Muscle of arm (tissue), 14 donors: ENCODE data around the gene IFT57. TPM values are rescaled to one million over a fixed set of nuclear protein-coding genes. Genes with fewer than 3 reads are reported as not detected.
"Not testable (repeated sequence)": the region's sequence is repeated elsewhere in the genome, so short reads cannot be mapped to it uniquely, and the experiment has no call there.

Experiments
- DNase-seq: peaks from one replicate; pipeline ENCODE4 v3.0.0-alpha.2; 2013
- long read RNA-seq, 11 donors: transcript quantifications; one replicate each; lab custom pipeline, GENCODE V29; 2026
- polyA plus RNA-seq, 12 donors: library from polyadenylated mRNA; unstranded; fragments of 120-200 nt; gene quantifications; one replicate each; pipeline ENCODE4 v1.2.1, GENCODE V29; 2013; ENCODE audit not compliant: insufficient read length in 12 of 12

Gene IFT57
- 10 to 100 TPM in 11 of 12 donors, not detected in 1; 24.2 to 46.8 (median 29.2) TPM for polyA plus RNA-seq
- long read RNA-seq, donor 1, partial matches to known transcripts = 15 of 20 reads
- long read RNA-seq, donor 1, other reads (novel, unspliced or antisense) = 0 of 20 reads
- long read RNA-seq, donor 2, transcript IFT57-201 (11 exons, 3,203 nt) = major isoform, 9 of 11 reads
- long read RNA-seq, donor 2, partial matches to known transcripts = 0 of 11 reads
- long read RNA-seq, donor 2, other reads (novel, unspliced or antisense) = 0 of 11 reads
- long read RNA-seq, donor 3, partial matches to known transcripts = 0 of 5 reads
- long read RNA-seq, donor 3, other reads (novel, unspliced or antisense) = 0 of 5 reads
- long read RNA-seq, donor 4, partial matches to known transcripts = 0 of 2 reads
- long read RNA-seq, donor 4, other reads (novel, unspliced or antisense) = 0 of 2 reads
- long read RNA-seq, donor 5, partial matches to known transcripts = 0 of 6 reads
- long read RNA-seq, donor 5, other reads (novel, unspliced or antisense) = 0 of 6 reads
- long read RNA-seq, donor 6, transcript IFT57-201 (11 exons, 3,203 nt) = major isoform, 5 of 6 reads
- long read RNA-seq, donor 6, partial matches to known transcripts = 0 of 6 reads
- long read RNA-seq, donor 6, other reads (novel, unspliced or antisense) = 0 of 6 reads
- long read RNA-seq, donor 7, partial matches to known transcripts = 0 of 3 reads
- long read RNA-seq, donor 7, other reads (novel, unspliced or antisense) = 0 of 3 reads
- long read RNA-seq, donor 8, transcript IFT57-201 (11 exons, 3,203 nt) = major isoform, 8 of 8 reads
- long read RNA-seq, donor 8, partial matches to known transcripts = 0 of 8 reads
- long read RNA-seq, donor 8, other reads (novel, unspliced or antisense) = 0 of 8 reads
- long read RNA-seq, donor 9, transcript IFT57-201 (11 exons, 3,203 nt) = major isoform, 5 of 6 reads
- long read RNA-seq, donor 9, partial matches to known transcripts = 0 of 6 reads
- long read RNA-seq, donor 9, other reads (novel, unspliced or antisense) = 0 of 6 reads
- long read RNA-seq, donor 10, transcript IFT57-201 (11 exons, 3,203 nt) = major isoform, 10 of 10 reads
- long read RNA-seq, donor 10, partial matches to known transcripts = 0 of 10 reads
- long read RNA-seq, donor 10, other reads (novel, unspliced or antisense) = 0 of 10 reads
- long read RNA-seq, donor 11, partial matches to known transcripts = 11 of 16 reads
- long read RNA-seq, donor 11, other reads (novel, unspliced or antisense) = 0 of 16 reads

- peak; percentile 99 for DNase-seq
These were observed at the start of gene IFT57 for GRCh38 chr3:108221911-108222852. Gene IFT57, minus strand, starts transcription at chr3:108222424. Its CDS starts 102 bp downstream, at chr3:108222322.

GRCh38 chr3:108271626-108272025 is 49.4 kb upstream of the IFT57 start:
- DNase-seq = no peak

- DNase-seq = not testable (repeated sequence)
These were observed 46.0 kb upstream of the IFT57 start for GRCh38 chr3:108268235-108268634.

- DNase-seq = not testable (repeated sequence)
These were observed 42.5 kb upstream of the IFT57 start for GRCh38 chr3:108264534-108265298.

GRCh38 chr3:108255131-108255530 is 32.9 kb upstream of the IFT57 start:
- DNase-seq = no peak

GRCh38 chr3:108251844-108252243 is 29.6 kb upstream of the IFT57 start:
- DNase-seq = no peak

- no peak for DNase-seq
These were observed 29.0 kb upstream of the IFT57 start for GRCh38 chr3:108251265-108251664.

- DNase-seq = no peak
These were observed 28.4 kb upstream of the IFT57 start for GRCh38 chr3:108250626-108251025.

- DNase-seq = no peak
These were observed 21.0 kb upstream of the IFT57 start for GRCh38 chr3:108243243-108243642.

- no peak for DNase-seq
These were observed 20.6 kb upstream of the IFT57 start for GRCh38 chr3:108242776-108243175.

GRCh38 chr3:108241721-108242120 is 19.5 kb upstream of the IFT57 start:
- DNase-seq = no peak

- no peak for DNase-seq
These were observed 18.9 kb upstream of the IFT57 start for GRCh38 chr3:108241146-108241545.

GRCh38 chr3:108239082-108239481 is 16.9 kb upstream of the IFT57 start:
- no peak for DNase-seq

- DNase-seq = no peak
These were observed 13.1 kb upstream of the IFT57 start for GRCh38 chr3:108235290-108235689.

- DNase-seq = no peak
These were observed 12.2 kb upstream of the IFT57 start for GRCh38 chr3:108234387-108234957.

GRCh38 chr3:108228286-108228685 is 6.1 kb upstream of the IFT57 start:
- no peak for DNase-seq

- no peak for DNase-seq
These were observed 4.9 kb upstream of the IFT57 start for GRCh38 chr3:108227131-108227530.

GRCh38 chr3:108225221-108225620 is 3.0 kb upstream of the IFT57 start:
- DNase-seq = no peak

- DNase-seq = no peak
These were observed 1.7 kb upstream of the IFT57 start for GRCh38 chr3:108223928-108224327.
